HG02678 (cell line): ENCODE results near the gene RIN2.
"Not testable (repeated sequence)": the region's sequence is repeated elsewhere in the genome, so short reads cannot be mapped to it uniquely, and the experiment has no call there.

Source experiments
- ATAC-seq: cut with Tn5 transposase; IDR thresholded peaks from one replicate; pipeline ENCODE4 v1.9.1; 2021; ENCODE audit warnings: mild to moderate bottlenecking, moderate library complexity; ENCODE audit not compliant: unreplicated experiment

Gene RIN2

DNA sequence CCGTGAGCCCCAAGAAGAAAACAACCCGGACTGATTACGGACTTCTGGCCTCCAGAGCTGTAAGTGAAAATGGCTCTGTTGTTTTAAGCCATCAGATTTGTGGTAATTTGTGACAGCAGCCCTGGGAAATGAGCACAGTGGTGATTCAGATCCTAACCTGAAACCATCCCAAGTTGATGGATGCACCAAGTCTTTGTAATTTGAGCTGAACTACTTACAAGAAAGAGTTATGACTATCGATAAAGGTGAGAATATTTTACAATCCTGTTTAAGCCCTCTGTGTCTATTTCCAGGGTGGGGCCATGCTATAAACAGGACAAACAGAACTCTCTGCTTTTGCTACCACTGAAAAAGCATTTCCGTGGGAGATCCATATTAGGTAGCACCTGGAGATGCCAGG lies 19.1 kb upstream of the RIN2 start:
- no peak for ATAC-seq

DNA sequence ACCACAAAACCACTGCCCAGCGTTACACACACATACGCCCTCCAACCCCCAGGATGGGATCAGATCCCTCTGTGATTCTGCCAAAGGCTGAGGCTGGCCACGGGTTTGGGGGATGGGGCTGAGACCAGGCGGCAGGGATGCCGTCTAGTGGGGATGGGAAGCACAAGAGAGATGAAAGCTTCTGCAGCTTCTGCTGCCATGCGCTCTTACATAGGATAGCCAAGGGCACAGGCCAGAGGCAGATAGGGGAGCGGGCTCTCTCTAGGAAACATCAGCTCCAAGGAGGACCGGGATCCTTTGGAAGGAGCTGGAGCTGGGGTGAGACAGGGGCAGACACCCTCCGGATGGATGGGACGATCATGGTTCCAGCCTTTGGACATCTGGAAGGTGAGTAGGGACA lies 18.7 kb upstream of the RIN2 start:
- ATAC-seq: no peak

DNA sequence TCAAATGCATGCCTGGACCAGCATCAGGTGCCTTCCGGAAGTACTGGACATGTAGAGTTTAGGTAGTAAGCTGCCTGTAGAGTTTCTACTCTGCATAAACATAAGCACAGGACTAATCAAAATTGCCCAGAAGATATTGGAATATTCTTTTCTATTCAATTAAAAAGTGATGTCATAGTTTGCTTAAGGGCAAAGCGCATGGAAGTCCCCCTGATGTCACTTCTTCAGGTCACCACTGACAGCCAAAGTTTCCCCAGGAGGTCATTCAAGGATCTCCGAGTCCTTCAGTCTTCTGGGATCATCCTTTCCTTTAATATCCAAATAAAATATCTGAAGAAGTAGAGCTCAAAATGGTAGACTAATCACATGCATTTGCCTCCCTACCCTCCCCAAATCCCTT lies 17.5 kb upstream of the RIN2 start:
- ATAC-seq: no peak

DNA sequence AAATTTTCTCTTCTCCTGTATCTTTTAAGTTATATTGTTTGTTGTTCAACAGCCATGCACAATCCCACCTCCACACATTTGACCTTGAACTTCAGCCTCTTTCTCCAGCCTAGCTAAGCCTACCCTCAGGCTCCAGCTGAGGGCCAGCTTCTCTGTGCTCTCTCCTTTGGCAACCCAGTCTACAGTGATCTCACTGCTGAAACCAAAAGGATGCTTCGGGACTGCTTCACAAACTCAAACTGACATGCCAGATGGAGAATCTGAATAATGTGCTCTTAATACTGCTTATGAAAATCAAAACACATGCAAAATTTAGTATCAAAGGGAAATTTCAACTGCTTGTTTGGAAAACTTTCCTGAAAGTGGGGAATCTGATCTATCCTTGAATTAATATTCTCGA lies 16.1 kb upstream of the RIN2 start:
- ATAC-seq: no peak

DNA sequence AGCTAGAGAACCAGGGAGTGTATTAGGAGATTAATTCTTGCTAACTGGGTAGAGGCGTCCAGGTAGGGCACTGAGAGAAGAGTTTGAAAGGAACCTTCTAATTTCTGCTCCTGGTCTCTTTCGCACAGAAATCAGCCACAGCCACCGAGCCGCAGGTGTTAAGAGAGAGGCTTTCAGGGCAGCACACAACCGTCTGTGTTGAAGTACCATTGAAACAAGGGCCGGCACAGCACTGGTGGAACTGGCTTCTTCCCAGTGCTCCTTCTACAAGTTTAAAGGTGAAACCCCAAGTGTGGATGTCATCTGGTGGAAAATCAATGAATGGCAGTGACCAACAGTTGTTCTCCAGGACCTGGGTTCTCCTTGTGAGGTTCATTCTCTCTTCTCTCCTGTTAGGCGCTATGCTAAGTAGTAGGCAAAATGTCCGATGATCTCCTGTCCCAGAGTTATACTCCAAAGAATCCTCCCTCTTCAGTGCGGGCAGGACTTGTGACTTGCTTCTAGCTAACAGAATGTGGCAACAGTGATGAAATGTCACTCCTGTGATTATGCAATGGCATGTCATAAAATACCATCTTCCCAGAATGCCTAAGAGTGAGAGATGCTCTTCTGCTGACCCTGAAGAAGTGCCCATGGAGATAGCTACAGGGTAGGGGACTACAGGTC lies 15.0 kb upstream of the RIN2 start:
- no peak for ATAC-seq

DNA sequence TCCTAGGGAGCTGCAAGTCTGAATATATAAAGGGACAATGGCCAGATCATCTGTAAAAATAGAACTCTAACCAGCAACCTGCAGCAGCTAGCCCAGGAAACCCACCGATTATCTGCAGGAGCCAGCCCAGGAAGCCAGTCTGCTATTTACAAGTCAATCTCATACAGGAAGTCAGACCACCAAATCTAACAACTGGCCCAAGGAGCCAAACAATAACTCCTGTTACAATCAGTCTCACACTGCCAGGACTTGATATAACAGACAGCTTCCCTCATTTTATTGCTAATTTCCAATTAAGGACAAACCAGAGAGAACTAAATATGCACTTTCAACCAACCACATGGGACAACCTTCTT lies 14.4 kb upstream of the RIN2 start:
- ATAC-seq: no peak

DNA sequence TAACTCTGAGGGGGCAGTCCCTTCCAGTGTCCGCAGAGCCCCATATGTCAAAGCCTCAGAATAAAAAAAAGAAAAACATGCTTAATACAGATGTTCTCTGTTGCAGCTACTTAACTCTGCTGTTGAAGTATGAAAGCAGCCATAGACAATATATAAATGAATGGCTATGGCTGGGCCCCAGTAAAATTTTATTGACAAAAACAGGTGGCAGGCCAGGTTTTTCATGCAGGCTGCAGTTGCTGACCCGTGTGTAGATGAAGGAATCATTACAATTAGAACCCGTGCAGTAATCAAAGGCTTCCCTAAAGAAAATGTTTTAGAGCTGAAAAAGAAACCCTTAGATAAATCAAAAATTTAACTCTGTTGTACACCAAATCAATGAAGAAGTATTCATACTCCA lies 13.0 kb upstream of the RIN2 start:
- no peak for ATAC-seq

DNA sequence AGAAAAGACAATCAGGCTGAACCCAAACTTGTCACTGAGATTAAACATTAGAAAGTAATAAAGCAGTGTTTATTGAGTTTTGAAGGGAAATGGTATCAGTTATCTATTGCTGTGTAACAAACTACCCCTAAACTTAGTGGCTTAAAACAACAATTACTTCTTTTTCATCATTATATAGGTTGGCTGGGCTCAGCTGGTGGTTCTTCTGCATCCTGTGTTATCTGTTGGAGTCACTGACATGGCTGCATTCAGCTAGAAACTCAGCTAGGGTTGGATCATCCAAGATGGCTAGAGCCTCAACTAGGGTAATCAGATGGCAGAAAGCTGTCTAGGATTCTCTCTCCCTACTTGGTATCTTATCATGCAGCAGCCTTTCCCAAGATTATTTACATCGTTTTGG lies 12.5 kb upstream of the RIN2 start:
- ATAC-seq: no peak

DNA sequence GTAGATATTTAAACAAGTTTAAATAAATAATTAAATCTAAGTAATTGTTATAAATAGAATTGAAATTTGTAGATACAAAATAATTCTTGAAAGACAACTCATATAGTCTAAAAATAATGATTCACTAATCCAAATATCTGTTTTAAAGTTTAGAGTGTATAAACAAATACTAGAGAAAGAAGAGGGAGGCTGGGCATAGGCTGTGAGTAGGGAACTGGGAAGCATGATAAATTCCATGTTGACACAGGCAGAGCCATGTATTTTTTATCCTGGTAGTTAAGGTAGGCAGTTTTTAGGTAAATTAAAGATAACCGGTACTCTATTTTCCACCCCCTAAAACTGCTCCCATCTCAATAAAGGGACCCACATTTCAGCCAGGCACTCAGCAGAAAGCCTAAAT lies 11.7 kb upstream of the RIN2 start:
- no peak for ATAC-seq

DNA sequence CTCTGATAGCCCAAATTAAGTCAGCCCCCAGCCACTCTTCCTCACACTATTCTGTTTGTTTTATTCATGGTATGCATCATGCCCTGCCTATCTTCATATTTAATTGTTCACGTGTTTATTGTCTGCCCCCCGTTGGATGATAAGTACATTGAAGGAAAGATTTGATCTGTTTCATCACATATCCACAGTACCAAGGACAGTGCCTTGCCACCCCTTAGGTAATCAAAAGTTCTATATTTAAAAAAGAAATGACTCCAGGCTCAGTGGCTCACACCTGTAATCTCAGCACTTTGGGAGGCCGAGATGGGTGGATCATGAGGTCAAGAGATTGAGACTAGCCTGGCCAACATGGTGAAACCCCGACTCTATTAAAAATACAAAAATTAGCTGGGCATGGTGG lies 10.2 kb upstream of the RIN2 start:
- no peak for ATAC-seq

DNA sequence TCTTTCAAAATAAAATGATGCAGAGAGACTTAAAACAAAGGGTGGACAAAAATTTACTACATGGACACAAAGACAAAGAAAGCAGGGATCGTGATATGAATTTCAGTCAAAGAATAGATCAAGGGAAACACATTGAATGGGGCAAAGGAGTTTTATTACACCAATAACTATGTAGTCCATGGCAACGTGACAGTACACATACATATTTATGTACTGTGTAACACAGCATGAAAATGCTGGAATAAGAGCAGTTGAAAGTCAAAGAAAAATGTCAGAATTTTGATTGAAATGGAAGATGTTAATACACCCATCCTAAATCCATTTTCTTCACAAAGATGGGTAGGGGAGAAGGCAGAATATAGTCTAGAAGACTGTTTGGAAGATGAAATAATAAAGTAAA lies 9.4 kb upstream of the RIN2 start:
- ATAC-seq: no peak

DNA sequence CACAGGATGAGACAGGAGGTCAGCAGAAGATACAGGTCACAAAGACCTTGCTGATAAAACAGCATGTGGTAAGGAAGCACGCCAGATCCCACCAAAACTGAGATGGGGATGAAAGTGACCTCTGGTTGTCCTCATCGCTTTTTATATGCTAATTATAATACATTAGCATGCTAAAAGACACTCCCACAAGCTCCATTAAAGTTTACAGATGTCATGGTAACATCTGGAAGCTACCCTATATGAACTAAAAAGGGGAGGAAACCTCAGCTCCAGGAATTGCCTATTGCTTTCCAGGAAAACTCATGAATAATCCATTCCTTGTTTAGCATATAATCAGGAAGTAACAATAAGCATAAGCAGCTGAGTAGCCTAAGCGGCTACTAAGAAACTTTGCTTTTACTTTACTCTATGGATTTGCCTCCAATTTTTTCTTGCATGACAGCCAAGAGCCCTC lies 8.4 kb upstream of the RIN2 start:
- no peak for ATAC-seq

DNA sequence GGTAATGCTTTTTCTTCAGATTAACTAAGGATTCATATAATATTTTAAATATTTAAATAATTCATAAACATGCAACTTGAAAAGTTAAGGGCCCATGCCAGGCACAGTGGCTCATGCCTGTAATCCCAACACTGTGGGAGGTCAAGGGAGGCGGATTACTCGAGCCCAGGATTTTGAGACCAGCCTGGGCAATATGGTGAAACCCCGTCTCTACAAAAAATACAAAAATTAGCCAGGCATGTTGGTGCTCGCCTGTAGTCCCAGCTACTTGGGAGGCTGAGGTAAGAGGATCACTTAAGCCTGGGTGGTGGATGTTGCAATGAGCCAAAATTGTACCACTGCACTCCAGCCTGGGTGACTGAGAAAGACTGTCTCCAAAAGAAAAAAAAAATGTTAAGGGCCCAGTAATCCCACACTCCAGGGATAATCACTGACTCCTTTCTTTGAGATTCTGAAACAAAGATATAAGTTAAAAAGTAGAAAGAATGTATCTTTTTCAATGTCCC lies 7.9 kb upstream of the RIN2 start:
- ATAC-seq: no peak

DNA sequence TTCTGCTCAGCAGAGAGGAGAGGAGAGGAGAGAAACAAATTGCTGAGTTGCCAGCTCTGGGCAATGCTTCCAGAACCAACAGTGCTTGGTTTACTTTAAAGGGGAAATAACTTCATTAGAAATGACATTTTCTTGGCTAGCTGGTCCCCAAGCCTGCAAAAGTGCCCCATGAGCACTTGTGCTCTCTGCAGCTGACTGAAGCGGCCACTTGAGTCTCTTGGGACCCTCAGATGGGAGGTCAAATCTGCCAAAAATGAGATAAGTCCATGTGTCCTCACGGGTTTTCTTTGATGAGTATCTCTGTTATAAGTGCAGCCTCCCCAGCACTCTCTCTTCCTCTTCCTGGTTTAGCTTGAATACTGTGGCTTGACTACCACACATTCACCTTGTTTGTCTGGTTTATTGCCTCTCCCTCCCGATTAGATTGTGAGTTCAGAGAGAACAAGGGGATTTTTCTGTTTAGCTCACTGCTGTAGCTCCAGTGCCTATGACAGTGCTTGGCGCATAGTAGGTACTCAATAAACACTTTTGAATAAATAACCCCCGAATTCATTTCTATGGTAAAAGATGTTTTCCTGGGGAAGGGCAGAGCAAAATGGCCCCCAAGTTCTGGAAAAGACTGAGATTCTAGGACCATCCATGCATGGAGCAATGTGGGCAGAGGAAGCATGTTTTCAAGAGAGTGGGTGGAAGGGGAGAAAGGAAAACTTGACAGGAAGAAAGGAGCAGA lies 7.0 kb upstream of the RIN2 start:
- ATAC-seq: no peak

DNA sequence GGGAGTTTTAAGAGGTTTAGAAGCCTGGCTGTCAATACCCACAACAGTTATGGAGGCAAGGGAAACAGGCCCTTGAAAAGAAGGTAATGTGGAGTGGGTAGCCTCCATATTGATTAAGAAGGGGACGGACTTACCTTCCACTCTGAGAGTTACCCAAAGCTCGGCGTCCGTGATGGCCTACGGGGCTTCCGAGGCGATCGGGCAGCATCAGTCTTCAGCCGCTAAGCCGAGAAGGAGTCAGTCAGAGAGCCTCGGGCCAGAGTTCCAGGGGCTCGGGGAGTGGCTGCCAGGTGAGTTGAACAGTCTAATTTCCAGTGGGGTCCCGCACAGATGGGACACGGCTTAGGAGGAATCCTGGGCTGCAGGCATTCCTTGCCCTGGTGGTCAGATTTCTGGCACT lies 3.9 kb upstream of the RIN2 start:
- ATAC-seq: not testable (repeated sequence)

DNA sequence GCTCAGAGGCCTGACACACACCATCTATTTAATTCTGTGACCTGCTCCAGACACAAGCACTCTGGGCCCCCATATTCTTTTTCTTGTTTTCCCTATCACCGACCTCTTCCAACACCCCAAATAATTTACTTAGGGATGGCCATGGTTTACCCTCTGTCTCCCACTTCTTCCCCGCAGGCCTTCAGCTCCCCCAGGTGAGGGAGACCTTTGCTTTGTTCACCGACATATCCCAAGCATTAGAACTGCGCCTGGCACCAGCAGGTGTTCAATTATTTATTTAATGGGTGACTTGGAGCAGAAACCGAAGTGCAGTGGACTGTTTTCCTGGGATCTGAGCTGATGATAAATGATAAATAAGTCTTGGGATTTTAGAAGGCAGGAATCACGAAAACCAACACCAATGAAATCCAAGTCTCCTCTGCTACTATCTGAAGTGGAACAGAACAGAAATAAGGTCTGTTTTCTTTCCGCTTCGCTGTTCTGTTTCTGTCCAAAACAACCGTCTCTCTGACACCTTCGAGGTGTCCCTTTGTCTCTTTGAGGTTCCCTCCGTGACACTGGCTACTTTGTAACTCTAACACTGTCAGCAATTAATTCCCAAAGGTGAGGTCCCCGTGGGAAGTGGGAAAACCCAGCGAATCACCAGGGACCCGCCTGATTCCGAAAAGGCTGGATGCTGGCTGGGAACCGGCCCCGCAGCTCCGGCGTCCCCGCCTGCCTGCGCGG lies 1.1 kb upstream of the RIN2 start:
- no peak for ATAC-seq

DNA sequence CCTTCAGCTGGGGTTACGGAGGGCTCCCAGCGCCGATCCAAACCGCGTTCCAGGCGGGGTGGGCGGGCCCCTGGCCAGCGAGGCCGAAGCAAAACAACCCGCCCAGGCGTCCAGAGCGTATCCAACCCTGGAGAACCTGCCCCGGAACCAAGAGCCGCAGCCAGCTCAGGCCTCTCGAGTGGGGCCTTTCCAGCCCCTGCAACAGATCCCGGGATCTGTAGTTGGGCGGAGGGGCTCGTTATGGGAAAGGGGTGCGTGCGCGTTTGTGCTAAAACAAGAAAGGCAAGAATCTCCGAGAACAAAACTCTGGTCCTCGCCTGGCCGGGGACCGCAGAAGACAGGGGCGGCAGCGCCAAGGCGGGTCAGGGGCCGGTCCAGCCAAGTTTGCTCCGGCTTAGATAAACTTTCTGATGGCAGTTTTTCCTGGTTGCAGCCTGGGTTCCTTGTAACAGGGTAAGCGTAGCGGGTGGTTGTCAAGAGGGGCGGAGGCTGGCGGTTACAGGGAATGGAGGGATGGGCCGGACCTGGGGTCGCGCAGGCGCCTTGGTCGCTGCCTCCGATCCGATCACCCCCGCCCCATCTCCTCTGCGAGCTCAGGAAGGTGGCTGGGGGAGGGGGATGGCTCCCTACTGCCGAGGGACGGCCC lies 448 bp upstream of the RIN2 start:
- ATAC-seq: no peak

DNA sequence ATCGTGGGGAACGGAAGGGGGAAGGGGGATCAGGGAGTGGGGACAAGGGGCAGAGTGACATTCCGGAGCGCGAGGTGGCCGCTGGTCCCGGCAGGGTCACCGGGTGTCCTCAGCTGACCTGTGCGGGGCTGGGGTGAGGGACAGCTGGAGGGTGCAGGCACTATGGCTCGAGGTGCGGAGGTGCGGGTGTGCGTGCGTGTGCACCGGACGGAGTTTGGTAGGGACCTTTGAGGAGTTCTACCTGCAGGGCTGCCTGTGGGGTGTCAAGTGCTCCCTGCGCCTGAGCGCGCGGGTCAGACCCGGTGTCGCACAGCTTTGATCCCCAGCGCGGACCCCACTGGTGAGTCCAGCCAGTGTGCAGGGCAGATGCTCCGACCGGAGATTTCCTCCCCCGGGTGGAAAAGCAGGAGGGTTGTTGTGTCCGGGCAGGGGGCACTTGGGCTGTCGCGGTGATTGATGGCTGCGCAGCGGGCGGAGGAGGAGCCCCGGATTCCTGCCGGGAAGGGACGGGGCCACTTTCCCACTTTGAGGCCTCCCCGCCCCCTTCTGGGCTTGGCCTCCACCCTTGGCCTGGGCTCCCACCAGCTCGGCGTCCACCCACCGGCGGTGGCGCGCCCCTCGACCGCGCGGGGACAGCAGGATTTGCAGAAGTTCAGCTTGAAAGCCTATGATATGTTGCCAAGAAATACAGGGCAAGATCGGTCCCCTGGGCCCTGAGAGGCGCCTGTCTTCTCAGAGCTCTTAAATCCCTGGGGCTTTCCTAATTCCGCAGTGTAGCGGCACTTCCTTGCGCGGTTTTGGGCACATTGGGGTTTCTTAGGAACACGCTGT lies 658 bp downstream of the RIN2 start:
- ATAC-seq: no peak

DNA sequence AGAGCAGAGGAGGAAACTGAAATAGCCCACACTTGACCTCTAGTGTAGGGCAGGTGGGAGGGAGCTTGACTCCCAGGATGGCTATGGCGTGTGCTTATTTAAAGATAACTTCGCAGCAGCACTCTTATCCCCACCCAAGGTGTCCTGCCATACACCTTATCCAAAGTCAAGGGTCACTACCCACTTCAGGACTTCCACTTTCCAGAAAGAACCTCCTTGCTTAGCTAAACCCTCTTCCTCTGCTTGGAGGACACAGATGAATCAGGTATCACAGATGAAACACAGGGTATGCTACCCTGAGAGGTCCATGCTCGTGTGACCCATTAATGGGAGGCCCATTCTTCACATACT lies 2.3 kb downstream of the RIN2 start:
- ATAC-seq: no peak

DNA sequence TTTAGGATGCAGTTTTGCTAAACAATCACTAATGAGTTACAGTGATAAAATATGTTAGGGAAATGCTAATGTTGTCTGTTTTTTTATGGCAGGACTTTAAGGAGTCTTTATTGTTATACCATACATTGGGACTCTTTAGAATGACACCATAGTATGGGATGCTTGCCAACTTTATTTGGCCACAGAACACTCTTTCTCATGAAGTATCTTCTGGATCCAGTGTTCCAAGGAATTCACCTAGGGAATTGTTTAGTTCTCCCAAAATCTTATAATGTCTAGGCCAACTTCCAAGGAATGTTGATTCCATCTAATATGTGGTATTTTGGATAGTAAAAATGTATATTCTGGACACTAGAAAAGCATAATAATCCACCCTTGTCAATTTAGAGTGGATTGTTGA lies 3.3 kb downstream of the RIN2 start:
- no peak for ATAC-seq

DNA sequence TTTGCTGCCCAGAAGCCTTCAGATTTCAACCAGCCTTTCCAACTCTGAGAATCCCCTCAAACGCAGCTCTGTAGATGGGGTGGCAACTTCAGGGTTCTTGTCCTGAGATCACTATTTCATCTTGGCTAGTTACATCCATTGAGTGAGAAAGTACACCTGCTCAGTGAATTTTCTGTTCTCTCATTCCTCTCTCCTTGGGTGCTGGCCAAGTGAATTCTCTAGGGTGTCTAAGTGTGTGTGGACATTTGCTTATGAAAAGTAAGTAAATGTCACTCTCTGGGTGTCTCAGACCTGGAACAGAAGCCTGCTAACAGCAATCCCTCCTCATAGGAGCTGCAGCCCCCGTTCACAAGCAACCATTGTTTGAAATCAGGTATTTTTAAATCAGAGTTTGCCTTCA lies 3.8 kb downstream of the RIN2 start:
- no peak for ATAC-seq
